Stimulated activated CD4-positive, alpha-beta T cell treated with anti-CD3 and anti-CD28 coated beads, Interleukin-4, amount 100 ng/mL, for 24 hours (primary cell): Measurements from ENCODE around the gene GPN3.
A peak's percentile ranks its signal among the peaks of the same experiment; 100 is the strongest.
"Not testable (repeated sequence)": the region's sequence is repeated elsewhere in the genome, so short reads cannot be mapped to it uniquely, and the experiment has no call there.

Source experiments
- DNase-seq: peaks from one replicate; pipeline ENCODE4 v3.0.0-alpha.2; 2020

Gene GPN3

DNA sequence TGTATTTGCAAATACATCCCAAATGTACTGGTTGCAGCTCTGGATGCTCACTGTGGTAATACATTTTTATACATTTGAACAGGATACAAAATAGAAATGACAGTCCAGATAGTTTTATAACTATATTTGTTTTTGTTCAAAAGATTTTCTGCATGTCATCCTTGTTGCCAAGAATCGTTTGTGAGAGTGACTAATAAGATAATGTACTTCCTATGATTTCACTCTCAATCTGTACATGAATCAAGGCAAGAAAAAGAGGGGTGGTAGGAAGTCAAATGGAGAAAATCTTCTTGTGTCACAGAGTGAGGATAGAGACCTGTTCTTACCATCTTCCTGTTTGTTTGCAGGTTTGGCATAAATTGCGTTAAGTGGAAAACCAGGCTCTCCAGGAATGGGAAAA is 31.8 kb downstream of the GPN3 start:
- no peak for DNase-seq

DNA sequence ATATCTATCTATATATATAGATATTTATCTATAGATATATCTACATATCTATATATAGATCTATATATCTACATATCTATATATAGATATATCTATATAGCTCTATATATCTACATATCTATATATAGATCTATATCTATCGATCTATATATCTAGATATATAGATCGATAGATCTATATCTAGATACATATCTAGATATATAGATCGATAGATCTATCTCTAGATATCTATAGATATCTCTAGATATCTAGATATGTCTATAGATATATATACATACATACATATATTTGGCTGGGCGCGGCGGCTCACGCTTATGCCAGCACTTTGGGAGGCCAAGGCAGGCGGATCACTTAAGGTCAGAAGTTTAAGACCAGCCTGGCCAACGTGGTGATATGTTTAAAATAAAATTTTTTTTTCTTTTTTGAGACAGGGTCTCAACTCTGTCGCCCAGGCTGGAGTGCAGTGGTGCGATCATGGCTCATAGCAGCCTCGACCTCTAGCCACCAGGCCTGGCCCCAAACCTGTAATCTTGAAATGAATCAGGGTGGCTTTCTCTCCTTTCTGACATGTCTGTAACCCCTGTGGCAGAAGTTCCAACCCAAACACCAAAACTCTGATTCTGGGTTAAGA is 36.0 kb downstream of the GPN3 start:
- DNase-seq = no peak

DNA sequence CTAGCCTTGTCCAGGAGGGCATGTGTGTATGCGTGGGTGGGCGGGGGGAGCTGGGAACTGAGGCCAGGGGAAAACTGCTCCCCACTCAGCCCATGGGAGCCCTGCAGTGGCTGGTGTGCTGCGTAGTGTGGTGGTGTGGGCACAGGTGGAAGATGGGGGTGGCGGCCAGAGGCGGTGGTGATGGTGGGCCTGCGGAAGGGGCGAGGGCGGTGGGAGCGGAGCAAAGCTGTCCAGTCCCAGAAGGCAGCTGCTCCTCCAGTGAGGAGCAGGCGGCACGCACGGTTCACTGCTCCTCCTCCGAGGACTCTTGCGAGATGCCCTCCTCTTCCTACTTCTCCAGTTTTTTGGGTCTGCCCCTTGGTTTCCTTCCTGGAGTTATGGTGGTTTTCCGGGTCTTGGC is 38.4 kb downstream of the GPN3 start:
- DNase-seq = not testable (repeated sequence)

DNA sequence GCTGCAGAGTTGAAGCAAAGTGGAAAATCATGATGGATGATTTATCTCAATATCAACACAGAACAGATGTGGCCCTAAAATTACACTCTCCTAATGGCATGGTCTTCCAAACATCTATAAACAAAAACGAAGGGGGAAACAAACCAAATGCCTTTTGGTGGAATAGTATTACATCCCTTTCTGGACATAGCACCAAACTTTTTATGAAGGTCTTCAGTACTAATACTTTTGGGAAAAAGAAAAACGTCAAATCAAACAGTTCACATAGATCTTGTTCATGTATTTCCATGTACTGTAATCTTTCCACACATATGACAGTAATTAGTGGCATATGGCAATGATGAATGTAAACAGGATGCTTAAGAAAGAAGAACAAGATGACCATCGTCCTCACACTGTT is 41.7 kb downstream of the GPN3 start:
- DNase-seq = no peak

DNA sequence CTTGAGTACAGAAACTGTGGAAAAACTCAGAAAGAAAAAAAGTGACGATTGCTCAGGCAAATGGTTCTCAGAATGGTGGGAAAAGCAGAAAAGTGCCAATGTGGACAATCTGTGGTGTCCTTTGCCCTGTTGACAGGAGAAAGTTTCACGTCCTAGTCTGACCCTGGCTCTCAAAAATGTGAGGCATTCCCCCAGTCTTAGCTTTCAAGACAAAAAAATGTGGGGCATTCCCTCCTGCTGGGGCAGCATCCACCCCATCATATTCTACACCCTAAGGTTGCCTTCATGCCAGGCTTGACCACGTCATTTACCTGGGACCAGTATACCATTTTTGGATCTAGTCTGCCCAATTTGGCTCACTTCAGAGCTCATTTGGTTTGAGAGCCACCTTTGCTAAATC is 43.8 kb downstream of the GPN3 start:
- DNase-seq = no peak

DNA sequence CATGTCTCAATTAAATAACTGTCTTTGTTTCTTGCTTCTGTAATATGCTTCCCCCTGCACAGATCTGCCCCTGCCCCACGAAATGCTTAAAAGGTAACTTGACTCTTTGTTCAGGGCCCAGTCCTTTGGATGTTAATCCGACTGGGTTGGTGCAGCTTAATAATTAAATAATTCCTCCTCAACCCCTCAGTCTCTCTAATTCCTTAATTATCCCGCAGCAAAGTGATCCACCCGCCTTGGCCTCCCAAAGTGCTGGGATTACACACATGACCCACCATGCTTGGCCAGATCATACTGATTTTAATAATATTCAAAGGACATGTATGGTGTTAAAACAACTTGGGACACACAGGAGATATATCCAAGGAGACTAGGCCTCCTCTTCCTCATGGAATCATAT is 46.4 kb downstream of the GPN3 start:
- no peak for DNase-seq

DNA sequence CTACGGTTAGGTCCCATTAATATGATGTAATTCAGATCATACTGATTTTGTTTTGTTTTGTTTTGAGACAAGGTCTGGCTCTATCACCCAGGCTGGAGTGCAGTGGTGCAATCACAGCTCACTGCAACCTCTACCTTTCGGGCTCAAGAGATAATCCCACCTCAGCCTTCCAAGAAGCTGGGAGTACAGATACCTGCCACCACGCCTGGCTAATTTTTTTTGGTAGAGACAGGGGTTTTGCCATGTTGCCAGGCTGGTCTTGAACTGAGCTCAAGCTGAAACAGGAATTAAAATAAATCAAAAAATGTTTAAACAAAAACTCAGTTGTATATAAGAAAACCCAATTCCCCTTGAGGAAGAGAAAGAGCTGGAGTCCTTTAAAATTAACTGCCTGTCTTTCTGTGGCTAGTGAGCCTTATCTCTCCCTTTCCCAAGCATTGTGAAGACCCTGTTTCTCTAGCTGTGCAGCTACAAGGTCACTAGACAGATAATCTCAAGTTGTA is 46.8 kb downstream of the GPN3 start:
- DNase-seq = no peak

DNA sequence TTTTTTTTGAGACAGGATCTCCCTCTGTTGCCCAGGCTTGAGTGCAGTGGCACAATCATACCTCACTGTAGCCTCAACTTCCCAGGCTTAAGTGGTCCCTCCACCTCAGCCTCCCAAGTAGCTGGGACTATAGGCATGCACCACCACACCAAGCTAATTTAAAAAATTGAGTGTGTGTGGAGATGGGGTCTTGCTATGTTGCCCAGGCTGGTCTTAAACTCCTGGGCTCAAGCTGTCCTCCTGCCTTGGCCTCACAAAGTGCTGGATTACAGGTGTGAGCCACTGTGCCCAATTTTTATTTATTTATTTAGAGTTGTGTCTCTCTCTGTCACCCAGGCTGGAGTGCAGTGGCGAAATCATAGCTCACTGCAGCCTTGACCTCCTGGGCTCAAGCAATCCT is 47.4 kb downstream of the GPN3 start:
- not testable (repeated sequence) for DNase-seq

DNA sequence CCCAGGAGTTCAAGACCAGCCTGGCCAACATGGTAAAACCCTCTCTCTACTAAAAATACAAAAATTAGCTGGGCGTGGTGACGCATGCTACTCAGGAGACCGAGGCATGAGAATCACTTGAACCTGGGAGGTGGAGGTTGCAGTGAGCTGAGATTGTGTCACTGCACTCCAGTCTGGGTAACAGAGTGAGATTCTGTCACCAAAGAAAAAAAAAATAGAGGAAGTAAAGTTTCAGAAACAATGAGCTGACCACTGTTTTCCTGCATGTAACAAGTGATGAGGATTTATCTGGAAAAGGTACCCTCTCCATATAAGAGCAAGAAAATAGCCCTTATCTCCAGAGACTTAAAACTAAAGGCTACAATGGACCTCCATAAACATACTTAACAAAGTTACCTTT is 50.9 kb downstream of the GPN3 start:
- not testable (repeated sequence) for DNase-seq

DNA sequence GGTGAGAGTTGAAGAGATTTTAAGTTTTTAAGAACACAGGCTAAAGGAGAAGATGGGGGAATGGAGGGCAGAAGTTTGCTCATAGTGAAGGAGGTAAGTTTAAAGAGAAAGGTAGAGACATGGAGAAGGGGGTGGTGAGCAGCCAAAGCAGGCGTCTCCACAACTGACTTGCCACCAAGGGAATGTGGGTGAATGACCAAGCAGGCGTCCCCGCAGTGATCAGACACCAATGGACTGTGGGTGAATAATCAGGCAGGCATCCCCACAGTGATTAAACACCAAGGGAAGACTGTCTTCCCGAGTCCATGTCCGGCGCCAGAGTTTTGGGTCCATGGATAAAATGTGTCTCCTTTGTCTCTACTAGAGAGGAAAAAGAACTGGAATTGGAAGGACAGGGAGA is 58.0 kb downstream of the GPN3 start:
- not testable (repeated sequence) for DNase-seq

DNA sequence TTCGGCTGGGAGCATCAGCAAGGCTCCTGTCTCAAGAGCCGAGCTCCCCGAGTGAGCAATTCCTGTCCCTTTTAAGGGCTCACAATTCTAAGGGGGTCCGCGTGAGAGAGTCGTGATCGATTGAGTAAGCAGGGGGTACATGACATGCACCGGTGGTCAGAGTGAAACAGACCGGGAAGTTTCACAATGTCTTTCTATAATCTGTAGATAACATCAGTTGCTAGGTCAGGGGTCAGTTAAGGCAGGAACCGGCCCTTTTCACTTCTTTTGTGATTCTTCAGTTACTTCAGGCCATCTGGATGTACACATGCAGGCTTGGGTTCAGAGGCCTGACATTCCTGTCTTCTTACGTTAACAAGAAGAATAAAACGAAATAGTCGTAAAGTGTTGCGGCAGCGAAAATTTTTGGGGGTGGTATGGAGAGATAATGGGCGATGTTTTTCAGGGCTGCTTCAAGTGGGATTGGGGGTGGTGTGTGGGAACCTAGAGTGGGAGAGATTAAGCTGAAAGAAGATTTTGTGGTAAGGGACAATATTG is 62.9 kb downstream of the GPN3 start:
- not testable (repeated sequence) for DNase-seq

DNA sequence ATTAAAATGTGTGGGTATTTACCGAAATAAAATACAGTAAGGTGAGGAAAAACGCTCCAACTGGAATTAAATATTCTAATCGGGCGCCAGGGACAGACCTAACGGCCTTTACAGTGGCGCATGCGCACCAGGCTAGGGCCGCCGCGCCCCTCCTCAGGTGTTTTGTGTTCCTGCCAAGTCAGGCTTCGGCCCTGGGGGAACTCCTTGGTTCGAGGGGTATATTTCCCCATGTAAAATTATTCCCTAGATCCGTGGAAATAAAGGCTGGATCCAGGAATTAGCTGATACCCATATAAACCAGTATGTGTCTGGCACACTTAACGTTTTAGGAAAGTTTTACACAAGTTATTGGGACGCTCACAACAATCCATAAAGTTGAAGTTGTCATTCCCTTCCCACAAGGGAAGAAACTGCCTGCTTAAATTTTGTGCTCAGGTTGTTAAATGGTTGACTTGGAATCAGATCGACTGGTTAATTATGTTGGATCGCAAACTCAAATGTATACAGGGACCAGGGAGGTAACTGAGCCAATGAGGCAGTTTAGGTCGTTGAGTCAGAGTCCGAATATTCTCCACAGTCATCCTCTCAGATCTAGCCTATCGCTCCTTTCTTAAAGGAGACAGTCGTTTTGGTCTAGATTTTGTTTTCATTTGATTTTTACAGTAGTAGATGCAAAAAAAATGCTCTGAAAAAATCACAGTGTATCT is 63.9 kb downstream of the GPN3 start:
- DNase-seq = peak; percentile 83

DNA sequence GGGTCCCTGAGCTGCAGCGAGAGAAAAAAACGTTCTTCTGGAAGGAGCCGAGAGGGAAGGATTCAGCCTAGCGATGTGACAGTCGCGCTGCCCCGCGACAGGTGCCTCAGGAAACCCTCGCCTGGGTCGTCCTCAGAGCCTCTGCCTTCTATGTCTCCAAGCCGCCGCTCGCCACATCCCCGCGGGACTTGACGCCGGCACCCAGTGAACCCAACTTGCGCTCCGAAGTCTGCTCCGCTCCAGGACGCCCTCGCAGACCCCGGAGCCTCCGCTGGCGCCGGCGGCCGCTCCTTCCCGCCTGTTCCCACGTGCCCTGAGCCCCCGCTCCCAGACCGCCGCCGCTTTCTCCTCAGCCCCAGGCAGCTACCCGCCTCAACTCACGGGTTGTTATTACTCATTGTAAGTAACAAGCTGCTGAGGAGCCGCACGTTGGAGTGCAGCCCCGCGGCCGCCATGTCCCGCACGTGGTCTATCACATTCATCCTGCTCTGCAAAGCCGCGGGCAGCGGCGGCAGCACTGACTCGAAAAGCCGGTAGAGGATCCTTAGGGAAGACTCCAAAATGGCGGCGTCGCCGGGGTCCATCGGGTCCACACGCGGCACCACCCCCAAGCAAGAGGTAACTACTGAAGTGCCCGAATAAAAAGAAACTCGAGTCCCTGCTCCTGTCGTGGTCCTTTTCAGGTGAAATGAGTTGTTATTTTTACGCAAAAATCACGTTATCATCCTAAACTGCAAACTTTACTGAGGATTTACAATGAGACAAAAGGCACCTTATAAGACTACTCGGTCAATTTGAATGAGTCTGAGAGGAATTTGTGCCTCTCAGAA is 64.7 kb downstream of the GPN3 start, which contains the start of gene ANAPC7:
Gene ANAPC7, minus strand, starts transcription at position 563 of the 830 bp plus-strand sequence. Its CDS starts 81 bp downstream, at position 482.
- DNase-seq = peak; percentile 90
